A172 (cell line): Measurements from ENCODE around the gene PKN1. TPM values are rescaled to one million over a fixed set of nuclear protein-coding genes. Genes with fewer than 3 reads are reported as not detected.
"Not testable (repeated sequence)": the region's sequence is repeated elsewhere in the genome, so short reads cannot be mapped to it uniquely, and the experiment has no call there.

Source experiments
- DNase-seq: peaks from one replicate; pipeline ENCODE4 v3.0.0-alpha.2; 2015; ENCODE audit warnings: low spot score
- total RNA-seq: library from RNA; depleted of rRNA; stranded (reverse); fragments of >200 nt; shearing (Covaris generic); gene quantifications from 2 replicates; pipeline ENCODE4 v1.2.3, GENCODE V29; 2014

The PKN1 gene
- total RNA-seq, 1 experiment from 2014 or later, result 181 TPM

- no peak for DNase-seq
Measured at GRCh38 chr19:14430712-14431111, 2.4 kb upstream of the PKN1 start.

GRCh38 chr19:14433554-14434501 lies 722 bp downstream of the PKN1 start:
- DNase-seq, result peak; percentile 43

GRCh38 chr19:14434543-14435319 lies 1.6 kb downstream of the PKN1 start:
- DNase-seq, result peak; percentile 98

GRCh38 chr19:14435320-14436050 lies 2.4 kb downstream of the PKN1 start:
- no peak for DNase-seq

- peak; percentile 84 for DNase-seq
Measured at GRCh38 chr19:14437578-14438140, 4.6 kb downstream of the PKN1 start.

- DNase-seq, result no peak
Measured at GRCh38 chr19:14439014-14439413, 5.9 kb downstream of the PKN1 start.

GRCh38 chr19:14440049-14440448 lies 6.9 kb downstream of the PKN1 start:
- no peak for DNase-seq

- DNase-seq, result no peak
Measured at GRCh38 chr19:14441041-14441938, 8.2 kb downstream of the PKN1 start.

GRCh38 chr19:14442891-14443631 lies 10.0 kb downstream of the PKN1 start:
- no peak for DNase-seq

GRCh38 chr19:14443632-14444216 lies 10.6 kb downstream of the PKN1 start:
- no peak for DNase-seq

- no peak for DNase-seq
Measured at GRCh38 chr19:14446336-14447036, 13.4 kb downstream of the PKN1 start.

GRCh38 chr19:14449321-14449720 lies 16.2 kb downstream of the PKN1 start:
- no peak for DNase-seq

- DNase-seq, result peak; percentile 82
Measured at GRCh38 chr19:14450168-14450874, 17.2 kb downstream of the PKN1 start.

- no peak for DNase-seq
Measured at GRCh38 chr19:14450876-14451275, 17.8 kb downstream of the PKN1 start.

GRCh38 chr19:14452303-14452702 lies 19.2 kb downstream of the PKN1 start:
- not testable (repeated sequence) for DNase-seq

GRCh38 chr19:14459703-14460102 lies 26.6 kb downstream of the PKN1 start:
- no peak for DNase-seq

- DNase-seq, result no peak
Measured at GRCh38 chr19:14460935-14461334, 27.8 kb downstream of the PKN1 start.

GRCh38 chr19:14462401-14462800 lies 29.3 kb downstream of the PKN1 start:
- not testable (repeated sequence) for DNase-seq
